Skin of body (tissue), 2 donors: ENCODE results near the gene CDT1. TPM values are rescaled to one million over a fixed set of nuclear protein-coding genes. Genes with fewer than 3 reads are reported as not detected.

Source experiments
- DNase-seq: peaks from one replicate; lab custom pipeline; 2025; lab: John Stamatoyannopoulos, UW
- total RNA-seq: library from RNA; depleted of rRNA; stranded (reverse); fragments of >200 nt; gene quantifications from one replicate; pipeline ENCODE4 v1.2.3, GENCODE V29; 2014

The CDT1 gene
- total RNA-seq, 1 donor from 2014 or later: 7.9 TPM

- no peak for DNase-seq
These were observed 31.8 kb downstream of the CDT1 start for GRCh38 chr16:88835383-88835782.

GRCh38 chr16:88835818-88836217, 32.2 kb downstream of the CDT1 start:
- no peak for DNase-seq

- no peak for DNase-seq
These were observed 33.2 kb downstream of the CDT1 start for GRCh38 chr16:88836791-88837190.

GRCh38 chr16:88837806-88838205, 34.2 kb downstream of the CDT1 start:
- no peak for DNase-seq

- DNase-seq: no peak
These were observed 35.0 kb downstream of the CDT1 start for GRCh38 chr16:88838566-88838965.

GRCh38 chr16:88839026-88839529, 35.5 kb downstream of the CDT1 start:
- DNase-seq: no peak

- DNase-seq: no peak
These were observed 36.4 kb downstream of the CDT1 start for GRCh38 chr16:88839745-88840599.

GRCh38 chr16:88840600-88841215, 37.1 kb downstream of the CDT1 start:
- DNase-seq: no peak

- no peak for DNase-seq
These were observed 38.1 kb downstream of the CDT1 start for GRCh38 chr16:88841521-88842307.

- no peak for DNase-seq
These were observed 38.7 kb downstream of the CDT1 start for GRCh38 chr16:88842308-88842756.

- DNase-seq: no peak
These were observed 39.2 kb downstream of the CDT1 start for GRCh38 chr16:88842806-88843205.

- DNase-seq: no peak
These were observed 39.7 kb downstream of the CDT1 start for GRCh38 chr16:88843256-88843655.

- DNase-seq: no peak
These were observed 40.9 kb downstream of the CDT1 start for GRCh38 chr16:88844419-88845036.

- DNase-seq: no peak
These were observed 42.5 kb downstream of the CDT1 start for GRCh38 chr16:88846088-88846487.

- no peak for DNase-seq
These were observed 44.1 kb downstream of the CDT1 start for GRCh38 chr16:88847654-88848053.

GRCh38 chr16:88848557-88848956, 45.0 kb downstream of the CDT1 start:
- no peak for DNase-seq

GRCh38 chr16:88850531-88851199, 47.1 kb downstream of the CDT1 start:
- DNase-seq: no peak

- no peak for DNase-seq
These were observed 48.0 kb downstream of the CDT1 start for GRCh38 chr16:88851616-88852015.

- no peak for DNase-seq
These were observed 49.8 kb downstream of the CDT1 start for GRCh38 chr16:88853325-88853941.
